ENCODE measurements around the gene HOXD4. TPM values are rescaled to one million over a fixed set of nuclear protein-coding genes. Genes with fewer than 3 reads are reported as not detected.

HOXD4 gene
- polyA plus RNA-seq, 1 of the 3 experiments (the other 2 are of a cell fraction): 1.0 TPM

- no peak overlapping the region for H3K4me2 ChIP-seq
- no peaks in the 10 kb centered on the region for H3K9me3 ChIP-seq
- no peaks in the 10 kb centered on the region for H3K4me1 ChIP-seq (ENCODE audit: control insufficient read depth in 1 of 2, insufficient read depth in 2 of 2, low read depth in 1 of 2, low read length in 1 of 2)
- no peaks in the 10 kb centered on the region; the same call in 1 of the 2 replicates for H3K27me3 ChIP-seq (ENCODE audit: insufficient read depth)
- ChIA-PET CTCF (interaction anchor here (0.7 to 1.5 kb wide), 4 partner anchors 22 to 354 kb away, joined by 3 to 4 read pairs (median 3); no protein-coding TSS in a partner anchor), POLR2A (interaction anchor here (0.6 kb wide), 1 partner anchor 1042 kb away, joined by 3 read pairs; no protein-coding TSS in a partner anchor)
- H3K27ac ChIP-seq (ENCODE audit: low read depth in 2 of 2, low read length in 1 of 2): no peak overlapping the region
- H3K9ac ChIP-seq: no peak overlapping the region
- no peaks in the 10 kb centered on the region for H3K79me2 ChIP-seq (ENCODE audit: insufficient read depth)
- no peaks in the 10 kb centered on the region for H4K20me1 ChIP-seq (ENCODE audit: insufficient read depth)
- DNase-seq: no peak
- H3K4me3 ChIP-seq (ENCODE audit: low read depth in 2 of 2, low read length in 1 of 2): no peak overlapping the region
- no peak for TF ChIP-seq RCOR1 (IDR thresholded peaks at IDR 0.05; ENCODE audit: low read length)
- no peak for TF ChIP-seq IRF3 (IDR thresholded peaks at IDR 0.05; ENCODE audit: low read depth, low read length)
- TF ChIP-seq NFIC (IDR thresholded peaks at IDR 0.05; ENCODE audit: borderline replicate concordance): no peak
- no peak for TF ChIP-seq POLR2AphosphoS5 (IDR thresholded peaks at IDR 0.05; ENCODE audit: low read depth, low read length)
- TF ChIP-seq MXI1 (IDR thresholded peaks at IDR 0.05; ENCODE audit: low read depth, low read length): no peak
- TF ChIP-seq RAD21 (IDR thresholded peaks at IDR 0.05; ENCODE audit: low read length): no peak
- TF ChIP-seq TCF12 (IDR thresholded peaks at IDR 0.05): no peak
- no peak for TF ChIP-seq EZH2phosphoT487 (IDR thresholded peaks at IDR 0.05; ENCODE audit: borderline replicate concordance, low read depth)
- no peak for TF ChIP-seq ELF1 (IDR thresholded peaks at IDR 0.05)
- TF ChIP-seq RXRA (IDR thresholded peaks at IDR 0.05; ENCODE audit: borderline replicate concordance, low read depth): no peak
- no peak for TF ChIP-seq CHD2 (IDR thresholded peaks at IDR 0.05; ENCODE audit: low read length, partially characterized antibody)
- TF ChIP-seq SIN3A (IDR thresholded peaks at IDR 0.05; ENCODE audit: borderline replicate concordance, low read depth, low read length): no peak
- no peak for TF ChIP-seq YY1 (IDR thresholded peaks at IDR 0.05; ENCODE audit: low read depth)
- TF ChIP-seq RFX5 (IDR thresholded peaks at IDR 0.05; ENCODE audit: low read length): no peak
- no peak for TF ChIP-seq FOXM1 (IDR thresholded peaks at IDR 0.05; ENCODE audit: low read depth)
- H2AFZ ChIP-seq (ENCODE audit: low read depth): no peak overlapping the region
- H3K9me2 ChIP-seq: no peaks in the 10 kb centered on the region
- H3K36me3 ChIP-seq (replicated peaks in 1 of 2; ENCODE audit: control insufficient read depth in 1 of 2, insufficient read depth in 2 of 2, low read length in 1 of 2): no peaks in the 10 kb centered on the region
- H3F3A ChIP-seq (replicated peaks; ENCODE audit: insufficient read depth): no peaks in the 10 kb centered on the region
Measured at GRCh38 chr2:176199902-176200301, 48.6 kb downstream of the HOXD4 start.

- H3K4me3 ChIP-seq (ENCODE audit: low read depth in 2 of 2, low read length in 1 of 2): no peak overlapping the region
- H3K27ac ChIP-seq (ENCODE audit: low read depth in 2 of 2, low read length in 1 of 2): no peak overlapping the region
- no peaks in the 10 kb centered on the region for H3K4me1 ChIP-seq (ENCODE audit: control insufficient read depth in 1 of 2, insufficient read depth in 2 of 2, low read depth in 1 of 2, low read length in 1 of 2)
- H3K4me2 ChIP-seq: no peak overlapping the region
- WGBS (ENCODE audit: low lambda C conversion rate): 77% methylated on average over 21 of the region's 21 CpGs
- no peak for DNase-seq
- ChIA-PET POLR2A (no interaction called here), CTCF (interaction anchor here (1.1 to 1.7 kb wide), 2 partner anchors 12 to 25 kb away, joined by 3 to 4 read pairs; partner anchors contain the start of gene HOXD1)
- H3K79me2 ChIP-seq (ENCODE audit: insufficient read depth): no peaks in the 10 kb centered on the region
- no peaks in the 10 kb centered on the region for H3K9me2 ChIP-seq
- H3K9ac ChIP-seq: no peak overlapping the region
- H3K27me3 ChIP-seq (ENCODE audit: insufficient read depth): no peaks in the 10 kb centered on the region
- no peak overlapping the region for H2AFZ ChIP-seq (ENCODE audit: low read depth)
- H3K36me3 ChIP-seq (replicated peaks in 1 of 2; ENCODE audit: control insufficient read depth in 1 of 2, insufficient read depth in 2 of 2, low read length in 1 of 2): no peaks in the 10 kb centered on the region
- no peak for TF ChIP-seq JUND (IDR thresholded peaks at IDR 0.05)
- TF ChIP-seq POLR2AphosphoS5 (IDR thresholded peaks at IDR 0.05; ENCODE audit: low read depth, low read length): no peak
- TF ChIP-seq USF2 (IDR thresholded peaks at IDR 0.05; ENCODE audit: borderline replicate concordance, low read depth, low read length): no peak
- no peak for TF ChIP-seq EZH2phosphoT487 (IDR thresholded peaks at IDR 0.05; ENCODE audit: borderline replicate concordance, low read depth)
- TF ChIP-seq MEF2A (IDR thresholded peaks at IDR 0.05; ENCODE audit: borderline replicate concordance, low read depth): no peak
- TF ChIP-seq MXI1 (IDR thresholded peaks at IDR 0.05; ENCODE audit: low read depth, low read length): no peak
- TF ChIP-seq NRF1 (IDR thresholded peaks at IDR 0.05; ENCODE audit: low read depth, low read length): no peak
- H3F3A ChIP-seq (replicated peaks; ENCODE audit: insufficient read depth): no peaks in the 10 kb centered on the region
- H4K20me1 ChIP-seq (ENCODE audit: insufficient read depth): no peaks in the 10 kb centered on the region
- no peaks in the 10 kb centered on the region for H3K9me3 ChIP-seq
Measured at GRCh38 chr2:176200971-176201370, 49.6 kb downstream of the HOXD4 start.

Data from SK-N-SH (cell line).